Effector memory CD8-positive, alpha-beta T cell (primary cell): Measurements from ENCODE around the gene CCDC117.

Experiments
- ATAC-seq: fragments of 150-1000 bp; cut with Tn5 transposase; replicated peaks from 2 replicates; pipeline ENCODE4 v1.10.0; 2021; ENCODE audit warnings: mild to moderate bottlenecking, moderate library complexity
- DNase-seq, 3 experiments: peaks; one replicate each; pipeline ENCODE4 v3.0.0; 2021
- H3K27ac Mint-ChIP-seq, 2 donors: one replicate each; pipeline ENCODE4 v1.8.0; 2022; ENCODE audit warnings: mild to moderate bottlenecking in 2 of 2, mixed read lengths in 2 of 2, moderate library complexity in 2 of 2
- H3K27me3 Mint-ChIP-seq, 2 donors: one replicate each; pipeline ENCODE4 v1.8.0; 2022; ENCODE audit warnings: mixed read lengths in 2 of 2
- H3K36me3 Mint-ChIP-seq: one replicate; pipeline ENCODE4 v1.8.0; 2022; ENCODE audit warnings: mild to moderate bottlenecking, moderate library complexity, mixed read lengths; ENCODE audit not compliant: insufficient read depth
- H3K4me1 Mint-ChIP-seq, 2 donors: one replicate each; pipeline ENCODE4 v1.8.0; 2022; ENCODE audit warnings: low read depth in 2 of 2, mixed read lengths in 2 of 2
- H3K4me3 Mint-ChIP-seq, 2 donors: one replicate each; pipeline ENCODE4 v1.8.0; 2022; ENCODE audit warnings: mild to moderate bottlenecking in 2 of 2, mixed read lengths in 2 of 2, moderate library complexity in 2 of 2
- H3K9me3 Mint-ChIP-seq, 2 donors: one replicate each; pipeline ENCODE4 v1.8.0; 2022; ENCODE audit warnings: mixed read lengths in 2 of 2

CCDC117 gene

DNA sequence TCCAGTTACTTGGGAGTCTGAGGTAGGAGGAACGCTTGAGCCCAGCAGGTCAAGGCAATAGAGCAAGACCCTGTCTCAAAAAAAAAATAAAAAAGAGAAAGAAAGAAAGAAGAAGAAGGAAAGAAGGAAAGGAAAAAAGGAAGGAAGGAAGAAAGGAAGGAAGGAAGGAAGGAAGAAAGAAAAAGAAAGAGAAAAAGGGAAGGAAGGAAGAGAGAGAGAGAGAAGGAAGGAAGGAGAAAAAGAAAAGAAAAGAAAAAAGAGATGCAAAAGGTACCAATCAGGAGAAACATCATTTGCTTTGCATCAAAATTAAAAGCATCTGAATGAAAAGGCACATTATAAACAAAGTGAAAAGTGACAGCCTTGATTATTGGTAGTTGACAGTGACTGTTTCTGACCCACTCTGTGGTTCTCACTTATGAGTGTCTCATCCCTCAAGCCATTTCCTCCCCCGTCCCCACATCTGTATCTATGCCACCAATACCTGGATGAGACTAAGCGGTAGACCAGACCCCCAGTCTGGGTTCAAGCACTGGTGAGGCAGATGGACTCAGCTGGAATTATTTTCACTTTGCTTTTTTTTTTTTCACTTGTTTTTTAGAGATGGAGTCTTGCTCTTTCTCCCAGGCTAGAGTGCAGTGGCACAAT is 60.9 kb downstream of the CCDC117 start:
- H3K4me1 Mint-ChIP-seq: peaks cover 29 to 32% of the 10 kb centered on the region in 2 donors

DNA sequence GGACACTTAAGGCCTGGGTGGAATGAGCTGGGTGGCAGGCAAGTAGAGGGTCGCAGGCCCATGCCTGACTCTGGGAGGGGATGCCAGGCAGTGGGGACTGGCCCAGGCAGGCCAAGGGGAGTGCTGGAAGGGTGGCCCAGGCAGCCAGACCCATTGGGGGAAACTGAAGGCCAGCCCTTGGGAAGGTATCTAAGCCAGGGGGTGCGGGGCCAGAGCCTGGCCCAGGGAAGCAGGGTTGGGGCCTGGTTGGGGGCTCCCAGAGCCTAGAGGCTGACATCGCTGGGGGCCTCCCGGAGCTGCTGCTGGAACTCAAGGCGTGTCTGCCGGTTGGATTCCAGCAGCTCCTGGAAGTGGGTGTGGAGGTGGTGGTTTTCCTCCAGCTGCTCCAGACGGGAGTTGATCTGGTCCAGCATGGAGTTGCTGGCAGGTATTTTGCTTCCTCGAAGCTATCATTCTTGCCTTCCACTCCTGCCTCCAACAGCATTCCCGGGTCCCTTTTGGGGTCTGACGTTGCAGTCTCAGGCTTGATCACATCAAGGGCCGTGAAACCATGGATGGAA is 63.2 kb downstream of the CCDC117 start:
- H3K4me1 Mint-ChIP-seq: peaks cover 22% of the 10 kb centered on the region in 2 donors
- no peak for DNase-seq

More for the DNA sequence above, 60.9 kb downstream of the CCDC117 start:
- Mint-ChIP-seq H3K27ac (peak overlapping the region in 1 of 2 donors; percentile 84), H3K9me3 (no peaks in the 10 kb centered on the region), H3K36me3 (peaks cover 6% of the 10 kb centered on the region), H3K4me3 (no peak overlapping the region), H3K27me3 (no peaks in the 10 kb centered on the region)
- ATAC-seq (no peak), DNase-seq (no peak)

DNA sequence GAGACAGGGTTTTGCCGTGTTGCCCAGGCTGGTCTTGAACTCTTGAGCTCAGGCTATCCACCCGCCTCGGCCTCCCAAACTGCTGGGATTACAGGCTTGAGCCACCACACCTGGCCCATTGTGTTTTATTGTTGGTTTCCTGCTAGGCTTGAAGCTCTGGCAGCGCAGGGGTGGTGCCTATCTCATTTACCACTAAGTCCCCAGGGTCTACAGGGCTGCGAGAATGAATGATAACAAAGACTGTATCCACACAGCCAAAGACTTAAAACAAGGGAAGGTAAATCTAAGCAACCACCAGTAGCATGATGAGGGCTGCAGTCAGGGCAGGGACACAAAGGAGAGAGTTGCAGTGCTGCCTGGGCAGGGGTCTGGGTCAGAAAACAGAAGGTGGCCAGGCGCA is 65.1 kb downstream of the CCDC117 start:
- Mint-ChIP-seq H3K4me1 (peaks cover 12 to 13% of the 10 kb centered on the region in 2 donors), H3K36me3 (peaks cover 3% of the 10 kb centered on the region), H3K9me3 (no peaks in the 10 kb centered on the region), H3K27ac (peak overlapping the region in 1 of 2 donors; percentile 28), H3K4me3 (no peak overlapping the region), H3K27me3 (no peaks in the 10 kb centered on the region)
- DNase-seq: no peak
- ATAC-seq: no peak

More for the DNA sequence above, 63.2 kb downstream of the CCDC117 start:
- no peak overlapping the region for H3K27ac Mint-ChIP-seq
- no peak for ATAC-seq
- H3K27me3 Mint-ChIP-seq: no peaks in the 10 kb centered on the region
- H3K9me3 Mint-ChIP-seq: no peaks in the 10 kb centered on the region
- no peaks in the 10 kb centered on the region for H3K36me3 Mint-ChIP-seq
- H3K4me3 Mint-ChIP-seq: no peak overlapping the region
